Fibroblast of lung (primary cell): ENCODE results near the gene OLFML3.

ENCODE experiments used
- EZH2 ChIP-seq: IDR thresholded peaks from 2 replicates; pipeline ENCODE4 v1.5.1; 2012; ENCODE audit warnings: low read length, control low read depth, mild to moderate bottlenecking; ENCODE audit errors: missing control alignments
- TF ChIP-seq, protein P1 (sequence below), 2 donors: IDR thresholded peaks in 1 of 2; conservative IDR thresholded peaks in 1 of 2; 1 replicate in 1 of 2; 2 replicates in 1 of 2; pipeline ENCODE4 v1.5.1; 2011 to 2012; ENCODE audit warnings: low read length in 2 of 2, control low read depth in 1 of 2, inconsistent platforms in 1 of 2, low read depth in 1 of 2, mild to moderate bottlenecking in 1 of 2

DNA sequence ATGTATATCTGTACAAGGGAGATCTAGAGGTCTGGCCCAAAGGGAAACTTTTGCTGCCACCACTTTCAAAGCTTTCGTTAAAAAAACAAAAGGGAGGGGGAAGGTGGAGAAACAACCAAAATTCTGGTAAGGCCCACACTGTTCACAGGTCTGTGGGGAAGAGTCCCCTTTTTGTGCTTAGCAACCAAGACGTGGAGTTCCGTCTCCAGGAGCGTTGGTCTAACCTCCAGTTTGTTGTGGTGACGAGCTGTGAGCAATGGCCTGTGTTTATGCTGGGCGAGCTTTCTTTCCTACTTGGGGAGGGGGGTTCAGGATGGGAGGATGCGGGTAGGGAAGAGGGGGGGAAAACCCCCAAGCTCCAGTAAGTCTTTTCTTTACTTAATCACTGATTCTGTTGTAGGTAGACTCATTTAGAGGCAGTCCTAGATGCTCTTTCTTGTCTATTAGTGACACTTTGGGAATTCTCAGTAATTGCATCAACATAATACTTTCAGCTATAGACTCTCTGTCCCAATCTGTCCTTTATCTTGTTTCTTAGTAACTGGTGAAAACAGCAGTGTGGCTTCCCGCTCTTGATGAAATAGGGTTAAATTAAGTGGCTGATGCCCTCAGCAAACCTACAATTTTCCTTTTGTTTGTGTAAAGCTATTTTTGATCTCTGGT is 48.6 kb upstream of the OLFML3 start:
- TF ChIP-seq, protein P1, sequence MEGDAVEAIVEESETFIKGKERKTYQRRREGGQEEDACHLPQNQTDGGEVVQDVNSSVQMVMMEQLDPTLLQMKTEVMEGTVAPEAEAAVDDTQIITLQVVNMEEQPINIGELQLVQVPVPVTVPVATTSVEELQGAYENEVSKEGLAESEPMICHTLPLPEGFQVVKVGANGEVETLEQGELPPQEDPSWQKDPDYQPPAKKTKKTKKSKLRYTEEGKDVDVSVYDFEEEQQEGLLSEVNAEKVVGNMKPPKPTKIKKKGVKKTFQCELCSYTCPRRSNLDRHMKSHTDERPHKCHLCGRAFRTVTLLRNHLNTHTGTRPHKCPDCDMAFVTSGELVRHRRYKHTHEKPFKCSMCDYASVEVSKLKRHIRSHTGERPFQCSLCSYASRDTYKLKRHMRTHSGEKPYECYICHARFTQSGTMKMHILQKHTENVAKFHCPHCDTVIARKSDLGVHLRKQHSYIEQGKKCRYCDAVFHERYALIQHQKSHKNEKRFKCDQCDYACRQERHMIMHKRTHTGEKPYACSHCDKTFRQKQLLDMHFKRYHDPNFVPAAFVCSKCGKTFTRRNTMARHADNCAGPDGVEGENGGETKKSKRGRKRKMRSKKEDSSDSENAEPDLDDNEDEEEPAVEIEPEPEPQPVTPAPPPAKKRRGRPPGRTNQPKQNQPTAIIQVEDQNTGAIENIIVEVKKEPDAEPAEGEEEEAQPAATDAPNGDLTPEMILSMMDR (conservative IDR thresholded peaks at IDR 0.05 in 1 of 2, IDR thresholded peaks at IDR 0.05 in 1 of 2; ENCODE audit: low read depth in 1 of 2, low read length in 2 of 2), result no peak
- TF ChIP-seq EZH2, result no peak
